Measurements from ENCODE around the gene AIF1. TPM values are rescaled to one million over a fixed set of nuclear protein-coding genes. Genes with fewer than 3 reads are reported as not detected.

The AIF1 gene
- 23.8 TPM for total RNA-seq

GRCh38 chr6:31614684-31615578 lies at the start of gene AIF1:
Gene AIF1, plus strand, starts transcription at chr6:31615234. Its CDS starts 96 bp downstream, at chr6:31615330.
- no peak for DNase-seq

GRCh38 chr6:31567531-31568370 lies 47.3 kb upstream of the AIF1 start:
- DNase-seq = no peak

GRCh38 chr6:31568537-31568961 lies 46.5 kb upstream of the AIF1 start:
- DNase-seq = no peak

GRCh38 chr6:31569861-31570536 lies 45.0 kb upstream of the AIF1 start:
- no peak for DNase-seq

- DNase-seq = no peak
These were observed 42.8 kb upstream of the AIF1 start, which contains the start of gene LTA for GRCh38 chr6:31572041-31572911. Gene LTA, plus strand, starts transcription at chr6:31572289. Its CDS starts 454 bp downstream, at chr6:31572743.

GRCh38 chr6:31573239-31574105 lies 41.6 kb upstream of the AIF1 start:
- no peak for DNase-seq

- no peak for DNase-seq
These were observed 40.6 kb upstream of the AIF1 start for GRCh38 chr6:31574106-31575061.

- DNase-seq = peak; percentile 13
These were observed 39.6 kb upstream of the AIF1 start, which contains the start of gene TNF for GRCh38 chr6:31575335-31575901. Gene TNF, plus strand, starts transcription at chr6:31575565. Its CDS starts 177 bp downstream, at chr6:31575742.

- DNase-seq = no peak
These were observed 38.9 kb upstream of the AIF1 start for GRCh38 chr6:31575952-31576685.

- no peak for DNase-seq
These were observed 38.0 kb upstream of the AIF1 start for GRCh38 chr6:31576897-31577578.

GRCh38 chr6:31577579-31577966 lies 37.5 kb upstream of the AIF1 start:
- no peak for DNase-seq

- DNase-seq = no peak
These were observed 36.6 kb upstream of the AIF1 start for GRCh38 chr6:31578184-31579118.

- DNase-seq = no peak
These were observed 35.9 kb upstream of the AIF1 start for GRCh38 chr6:31579119-31579505.

GRCh38 chr6:31579546-31580437 lies 35.2 kb upstream of the AIF1 start:
- no peak for DNase-seq

GRCh38 chr6:31580438-31580740 lies 34.6 kb upstream of the AIF1 start:
- no peak for DNase-seq
